HEK293 (cell line): ENCODE measurements around the gene ALDH2.

ENCODE experiments used
- CTCF ChIA-PET: fragments of 350-600 bp; formaldehyde crosslinking; extraction: SDS; loops from one replicate; lab custom pipeline; 2021; ENCODE audit warnings: antibody characterized with exemption; lab: Yijun Ruan, JAX
- POLR2A ChIA-PET: fragments of 300-600 bp; formaldehyde crosslinking; extraction: SDS; loops from one replicate; lab custom pipeline; 2020; ENCODE audit warnings: antibody characterized with exemption, inconsistent platforms; lab: Yijun Ruan, JAX
- H3K27ac ChIP-seq: fragments of 200-500 bp; sonication (Bioruptor generic); 2 replicates; pipeline ENCODE4 v1.5.1; 2014; ENCODE audit warnings: low read depth, low read length, control low read depth, inconsistent platforms; ENCODE audit errors: extremely low read depth
- H3K36me3 ChIP-seq, 2 experiments: fragments of 200-500 bp in 1 of 2; sonication (Bioruptor generic) in 1 of 2; 1 replicate in 1 of 2; 2 replicates in 1 of 2; pipeline ENCODE4 v1.5.1; 2014 to 2017; ENCODE audit warnings: inconsistent platforms in 2 of 2, low read length in 2 of 2; ENCODE audit not compliant: control insufficient read depth in 2 of 2, insufficient read depth in 1 of 2
- H3K4me1 ChIP-seq: fragments of 200-500 bp; sonication (Bioruptor generic); 2 replicates; pipeline ENCODE4 v1.5.1; 2014; ENCODE audit warnings: mild to moderate bottlenecking, low read length, inconsistent platforms; ENCODE audit not compliant: control insufficient read depth, insufficient read depth
- H3K4me3 ChIP-seq: 2 replicates; pipeline ENCODE4 v1.5.1; 2011; ENCODE audit warnings: low read depth, mild to moderate bottlenecking, control low read depth, low read length, moderate library complexity
- H3K9me3 ChIP-seq: fragments of 200-500 bp; sonication (Bioruptor generic); 2 replicates; pipeline ENCODE4 v1.5.1; 2014; ENCODE audit warnings: low read depth, low read length, inconsistent platforms; ENCODE audit not compliant: control insufficient read depth, insufficient read depth
- EGR2 ChIP-seq: fragments of 450-650 bp; formaldehyde crosslinking; IDR thresholded peaks from 2 replicates; pipeline ENCODE4 v1.5.1; 2016; ENCODE audit warnings: low read depth, missing biosample characterization, missing genetic modification characterization
- GLI4 ChIP-seq: fragments of 450-650 bp; formaldehyde crosslinking; IDR thresholded peaks from 2 replicates; pipeline ENCODE4 v1.5.1; 2016; ENCODE audit warnings: missing biosample characterization, missing genetic modification characterization
- OVOL3 ChIP-seq: fragments of 450-650 bp; formaldehyde crosslinking; IDR thresholded peaks from 2 replicates; pipeline ENCODE4 v1.5.1; 2016; ENCODE audit warnings: missing biosample characterization, missing genetic modification characterization
- TRIM28 ChIP-seq: IDR thresholded peaks from 2 replicates; pipeline ENCODE4 v1.6.1; 2011; ENCODE audit warnings: low read length, control low read depth, borderline replicate concordance
- YY1 ChIP-seq: fragments of 450-650 bp; formaldehyde crosslinking; IDR thresholded peaks from 2 replicates; pipeline ENCODE4 v1.5.1; 2018; ENCODE audit warnings: missing biosample characterization, missing genetic modification characterization
- ZBTB21 ChIP-seq: fragments of 450-650 bp; formaldehyde crosslinking; IDR thresholded peaks from 2 replicates; pipeline ENCODE4 v1.5.1; 2017; ENCODE audit warnings: missing biosample characterization, missing genetic modification characterization
- ZFHX2 ChIP-seq: fragments of 450-650 bp; formaldehyde crosslinking; conservative IDR thresholded peaks from 2 replicates; pipeline ENCODE4 v1.5.1; 2016; ENCODE audit warnings: missing biosample characterization, missing genetic modification characterization
- ZNF121 ChIP-seq: fragments of 450-650 bp; formaldehyde crosslinking; IDR thresholded peaks from 2 replicates; pipeline ENCODE4 v1.5.1; 2016; ENCODE audit warnings: missing biosample characterization, missing genetic modification characterization
- ZNF157 ChIP-seq: fragments of 450-650 bp; formaldehyde crosslinking; IDR thresholded peaks from 2 replicates; pipeline ENCODE4 v1.5.1; 2016; ENCODE audit warnings: missing biosample characterization, missing genetic modification characterization
- ZNF248 ChIP-seq: fragments of 450-650 bp; formaldehyde crosslinking; IDR thresholded peaks from 2 replicates; pipeline ENCODE4 v1.5.1; 2017; ENCODE audit warnings: missing biosample characterization, missing genetic modification characterization
- ZNF341 ChIP-seq: fragments of 450-650 bp; formaldehyde crosslinking; IDR thresholded peaks from 2 replicates; pipeline ENCODE4; 2016; ENCODE audit warnings: low read depth, missing biosample characterization, missing genetic modification characterization
- ZNF510 ChIP-seq: fragments of 450-650 bp; formaldehyde crosslinking; IDR thresholded peaks from 2 replicates; pipeline ENCODE4 v1.5.1; 2018; ENCODE audit warnings: mild to moderate bottlenecking, missing genetic modification characterization, missing biosample characterization; ENCODE audit not compliant: insufficient replicate concordance
- ZNF544 ChIP-seq: fragments of 450-650 bp; formaldehyde crosslinking; IDR thresholded peaks from 2 replicates; pipeline ENCODE4 v1.5.0; 2017; ENCODE audit warnings: missing biosample characterization, missing genetic modification characterization
- ZNF621 ChIP-seq: fragments of 450-650 bp; formaldehyde crosslinking; IDR thresholded peaks from 2 replicates; pipeline ENCODE4 v1.5.1; 2017; ENCODE audit warnings: missing biosample characterization, missing genetic modification characterization
- ZNF664 ChIP-seq: fragments of 450-650 bp; formaldehyde crosslinking; IDR thresholded peaks from 2 replicates; pipeline ENCODE4 v1.5.1; 2016; ENCODE audit warnings: missing biosample characterization, missing genetic modification characterization
- ZNF707 ChIP-seq: fragments of 450-650 bp; formaldehyde crosslinking; IDR thresholded peaks from 2 replicates; pipeline ENCODE4 v1.5.1; 2016; ENCODE audit warnings: missing biosample characterization, missing genetic modification characterization
- ZNF777 ChIP-seq: fragments of 450-650 bp; formaldehyde crosslinking; IDR thresholded peaks from 2 replicates; pipeline ENCODE4 v1.5.1; 2017; ENCODE audit warnings: missing biosample characterization, missing genetic modification characterization, borderline replicate concordance
- TF ChIP-seq, protein P1 (sequence below): fragments of 450-650 bp; formaldehyde crosslinking; IDR thresholded peaks from 2 replicates; pipeline ENCODE4 v1.5.1; 2016; ENCODE audit warnings: missing biosample characterization, missing genetic modification characterization, low read depth
- TF ChIP-seq, protein P2 (sequence below): fragments of 450-650 bp; formaldehyde crosslinking; IDR thresholded peaks from 2 replicates; pipeline ENCODE4 v1.5.1; 2016; ENCODE audit warnings: missing biosample characterization, missing genetic modification characterization, borderline replicate concordance
- TF ChIP-seq, protein P3 (sequence below): fragments of 450-650 bp; formaldehyde crosslinking; IDR thresholded peaks from 2 replicates; pipeline ENCODE4 v1.5.1; 2016; ENCODE audit warnings: missing biosample characterization, missing genetic modification characterization

ALDH2 gene

DNA sequence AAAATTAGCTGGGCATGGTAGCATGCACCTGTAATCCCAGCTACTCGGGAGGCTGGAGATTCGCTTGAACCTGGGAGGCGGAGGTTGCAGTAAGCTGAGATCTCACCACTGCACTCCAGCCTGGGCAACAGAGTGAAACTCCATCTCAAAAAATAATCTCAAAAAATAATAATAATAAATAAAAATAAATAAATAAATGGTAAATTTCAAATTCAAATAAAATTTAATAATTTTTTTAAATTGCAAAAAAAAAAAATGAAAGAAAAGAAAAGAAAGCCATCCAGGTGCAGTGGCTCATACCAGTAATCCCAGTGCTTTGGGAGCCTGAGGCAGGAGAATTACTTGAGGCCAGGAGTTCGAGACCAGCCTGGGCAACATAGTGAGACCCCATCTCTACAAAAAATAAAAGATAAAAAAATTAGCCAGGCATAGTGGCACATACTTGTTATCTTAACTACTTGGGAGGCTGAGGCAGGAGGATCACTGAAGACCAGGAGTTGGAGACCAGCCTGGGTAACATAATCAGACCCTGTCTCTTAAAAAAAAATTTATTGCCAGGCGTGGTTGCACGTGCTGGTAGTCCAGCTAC lies 36.4 kb downstream of the ALDH2 start:
- Histone ChIP-seq H3K36me3 (peaks cover 8 to 57% of the 10 kb centered on the region in 2 experiments; a peak in 2 of 3 replicates), H3K27ac (no peak overlapping the region), H3K4me3 (no peak overlapping the region), H3K4me1 (no peaks in the 10 kb centered on the region), H3K9me3 (no peaks in the 10 kb centered on the region)
- POLR2A ChIA-PET: interaction anchor here (0.7 kb wide), 1 partner anchor 70 kb away, joined by 5 read pairs; no protein-coding TSS in a partner anchor
- CTCF ChIA-PET: no interaction called here
- TF ChIP-seq ZNF664 (tag by site-specific recombination): no peak
- TF ChIP-seq ZNF121 (tag by site-specific recombination): peak; percentile 62
- TF ChIP-seq, protein P1, sequence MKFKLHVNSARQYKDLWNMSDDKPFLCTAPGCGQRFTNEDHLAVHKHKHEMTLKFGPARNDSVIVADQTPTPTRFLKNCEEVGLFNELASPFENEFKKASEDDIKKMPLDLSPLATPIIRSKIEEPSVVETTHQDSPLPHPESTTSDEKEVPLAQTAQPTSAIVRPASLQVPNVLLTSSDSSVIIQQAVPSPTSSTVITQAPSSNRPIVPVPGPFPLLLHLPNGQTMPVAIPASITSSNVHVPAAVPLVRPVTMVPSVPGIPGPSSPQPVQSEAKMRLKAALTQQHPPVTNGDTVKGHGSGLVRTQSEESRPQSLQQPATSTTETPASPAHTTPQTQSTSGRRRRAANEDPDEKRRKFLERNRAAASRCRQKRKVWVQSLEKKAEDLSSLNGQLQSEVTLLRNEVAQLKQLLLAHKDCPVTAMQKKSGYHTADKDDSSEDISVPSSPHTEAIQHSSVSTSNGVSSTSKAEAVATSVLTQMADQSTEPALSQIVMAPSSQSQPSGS (tag by site-specific recombination): no peak
- TF ChIP-seq, all 188 proteins: peak for 1

DNA sequence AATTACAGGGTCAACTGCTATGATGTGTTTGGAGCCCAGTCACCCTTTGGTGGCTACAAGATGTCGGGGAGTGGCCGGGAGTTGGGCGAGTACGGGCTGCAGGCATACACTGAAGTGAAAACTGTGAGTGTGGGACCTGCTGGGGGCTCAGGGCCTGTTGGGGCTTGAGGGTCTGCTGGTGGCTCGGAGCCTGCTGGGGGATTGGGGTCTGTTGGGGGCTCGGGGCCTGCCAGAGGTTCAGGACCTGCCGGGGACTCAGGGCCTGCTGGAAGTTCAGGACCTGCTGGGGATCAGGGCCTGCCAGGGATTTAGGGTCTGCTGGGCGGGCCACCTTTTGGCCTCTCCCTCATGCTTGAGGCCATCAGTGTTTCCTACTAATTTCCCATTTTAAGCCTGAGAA lies 37.1 kb downstream of the ALDH2 start:
- CTCF ChIA-PET: no interaction called here
- no peaks in the 10 kb centered on the region for H3K4me1 ChIP-seq
- POLR2A ChIA-PET: no interaction called here
- peaks cover 8 to 56% of the 10 kb centered on the region in 2 experiments; a peak in 2 of 3 replicates for H3K36me3 ChIP-seq
- TF ChIP-seq ZBTB21 (tag by site-specific recombination) (no peak), ZNF157 (tag by site-specific recombination) (no peak), OVOL3 (tag by site-specific recombination) (no peak), TRIM28 (no peak), ZNF544 (tag by site-specific recombination) (no peak), ZNF248 (tag by site-specific recombination) (no peak), ZNF510 (tag by site-specific recombination) (no peak)
- TF ChIP-seq, protein P2, sequence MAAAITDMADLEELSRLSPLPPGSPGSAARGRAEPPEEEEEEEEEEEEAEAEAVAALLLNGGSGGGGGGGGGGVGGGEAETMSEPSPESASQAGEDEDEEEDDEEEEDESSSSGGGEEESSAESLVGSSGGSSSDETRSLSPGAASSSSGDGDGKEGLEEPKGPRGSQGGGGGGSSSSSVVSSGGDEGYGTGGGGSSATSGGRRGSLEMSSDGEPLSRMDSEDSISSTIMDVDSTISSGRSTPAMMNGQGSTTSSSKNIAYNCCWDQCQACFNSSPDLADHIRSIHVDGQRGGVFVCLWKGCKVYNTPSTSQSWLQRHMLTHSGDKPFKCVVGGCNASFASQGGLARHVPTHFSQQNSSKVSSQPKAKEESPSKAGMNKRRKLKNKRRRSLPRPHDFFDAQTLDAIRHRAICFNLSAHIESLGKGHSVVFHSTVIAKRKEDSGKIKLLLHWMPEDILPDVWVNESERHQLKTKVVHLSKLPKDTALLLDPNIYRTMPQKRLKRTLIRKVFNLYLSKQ (tag by site-specific recombination): no peak
- no peaks in the 10 kb centered on the region for H3K9me3 ChIP-seq
- no peak overlapping the region for H3K4me3 ChIP-seq
- no peak overlapping the region for H3K27ac ChIP-seq

DNA sequence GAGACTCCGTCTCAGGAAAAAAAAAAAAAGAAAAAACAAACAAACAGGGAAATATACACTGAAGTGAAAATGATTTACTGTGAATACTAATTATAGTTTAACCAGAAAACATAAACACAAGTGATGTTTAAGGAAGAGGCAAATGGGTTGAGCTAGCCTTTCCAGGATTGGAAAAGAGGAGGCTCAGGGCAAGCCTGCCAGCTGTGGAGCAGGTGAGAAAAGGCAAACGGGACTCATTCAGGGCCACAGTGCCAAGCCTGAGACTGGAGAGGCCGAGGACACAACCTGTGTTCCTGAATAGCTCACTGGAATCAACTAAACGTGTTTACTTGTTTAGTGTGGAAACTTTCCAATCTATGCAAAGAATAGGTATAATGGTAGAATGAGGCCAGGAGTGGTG lies 39.6 kb downstream of the ALDH2 start:
- H3K4me3 ChIP-seq: no peak overlapping the region
- H3K27ac ChIP-seq: no peak overlapping the region
- H3K36me3 ChIP-seq: peaks cover 8 to 55% of the 10 kb centered on the region in 2 experiments; a peak in 2 of 3 replicates
- POLR2A ChIA-PET: no interaction called here
- TF ChIP-seq YY1 (tag by site-specific recombination): no peak
- no peak for TF ChIP-seq ZNF341 (tag by site-specific recombination)
- no peak for TF ChIP-seq ZNF621 (tag by site-specific recombination)
- TF ChIP-seq GLI4 (tag by site-specific recombination): no peak
- no peaks in the 10 kb centered on the region for H3K4me1 ChIP-seq
- CTCF ChIA-PET: interaction anchor here (0.8 to 1.5 kb wide), 2 partner anchors 14 to 410 kb away, joined by 5 read pairs; no protein-coding TSS in a partner anchor
- H3K9me3 ChIP-seq: no peaks in the 10 kb centered on the region

DNA sequence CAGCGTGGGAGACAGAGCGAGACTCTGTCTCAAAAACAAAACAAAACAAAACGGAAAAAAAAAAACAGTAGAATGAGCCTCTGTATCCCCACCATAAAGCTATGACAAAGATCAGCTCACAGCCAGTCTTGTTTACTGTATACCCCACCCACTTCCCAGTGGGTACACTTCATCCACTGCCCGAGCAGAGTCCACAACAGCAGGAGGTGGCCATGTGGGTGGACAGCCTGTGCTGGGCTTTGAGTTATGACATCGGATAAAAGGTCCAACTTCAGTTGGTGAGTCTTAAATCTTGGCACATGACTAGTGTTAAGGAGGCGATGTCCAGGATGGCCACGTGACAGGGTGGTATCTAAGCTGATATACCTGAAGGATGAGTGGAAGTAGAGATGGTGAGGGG lies 40.5 kb downstream of the ALDH2 start:
- CTCF ChIA-PET: interaction anchor here (0.6 kb wide), 1 partner anchor 1153 kb away, joined by 4 read pairs; no protein-coding TSS in a partner anchor
- Histone ChIP-seq H3K4me3 (no peak overlapping the region), H3K4me1 (no peaks in the 10 kb centered on the region), H3K36me3 (peaks cover 8 to 47% of the 10 kb centered on the region in 2 experiments; a peak in 2 of 3 replicates), H3K27ac (no peak overlapping the region), H3K9me3 (no peaks in the 10 kb centered on the region)
- POLR2A ChIA-PET: no interaction called here
- TF ChIP-seq EGR2 (tag by site-specific recombination): peak; percentile 84
- TF ChIP-seq ZNF341 (tag by site-specific recombination): no peak
- no peak for TF ChIP-seq ZNF707 (tag by site-specific recombination)
- TF ChIP-seq ZNF777 (tag by site-specific recombination): no peak
- peak; percentile 77 for TF ChIP-seq ZFHX2
- TF ChIP-seq, protein P3, sequence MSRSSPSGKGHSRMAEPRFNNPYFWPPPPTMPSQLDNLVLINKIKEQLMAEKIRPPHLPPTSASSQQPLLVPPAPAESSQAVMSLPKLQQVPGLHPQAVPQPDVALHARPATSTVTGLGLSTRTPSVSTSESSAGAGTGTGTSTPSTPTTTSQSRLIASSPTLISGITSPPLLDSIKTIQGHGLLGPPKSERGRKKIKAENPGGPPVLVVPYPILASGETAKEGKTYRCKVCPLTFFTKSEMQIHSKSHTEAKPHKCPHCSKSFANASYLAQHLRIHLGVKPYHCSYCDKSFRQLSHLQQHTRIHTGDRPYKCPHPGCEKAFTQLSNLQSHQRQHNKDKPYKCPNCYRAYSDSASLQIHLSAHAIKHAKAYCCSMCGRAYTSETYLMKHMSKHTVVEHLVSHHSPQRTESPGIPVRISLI (tag by site-specific recombination): no peak
